ENCODE results near the gene PAGE1. TPM values are rescaled to one million over a fixed set of nuclear protein-coding genes. Genes with fewer than 3 reads are reported as not detected.
"Not testable (repeated sequence)": the region's sequence is repeated elsewhere in the genome, so short reads cannot be mapped to it uniquely, and the experiment has no call there.

Gene PAGE1, protein sequence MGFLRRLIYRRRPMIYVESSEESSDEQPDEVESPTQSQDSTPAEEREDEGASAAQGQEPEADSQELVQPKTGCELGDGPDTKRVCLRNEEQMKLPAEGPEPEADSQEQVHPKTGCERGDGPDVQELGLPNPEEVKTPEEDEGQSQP
- total RNA-seq (not detected), polyA plus RNA-seq (not detected)
- long read RNA-seq, donor 1, result 0 reads
- long read RNA-seq, donor 2, result 0 reads
- long read RNA-seq, donor 3, result 0 reads
- long read RNA-seq, donor 4, result 0 reads
- long read RNA-seq, donor 5, result 0 reads
- long read RNA-seq, donor 6, result 0 reads
- long read RNA-seq, donor 7, result 0 reads
- long read RNA-seq, donor 8, result 0 reads
- long read RNA-seq, donor 9, result 0 reads
- long read RNA-seq, donor 10, result 0 reads

DNA sequence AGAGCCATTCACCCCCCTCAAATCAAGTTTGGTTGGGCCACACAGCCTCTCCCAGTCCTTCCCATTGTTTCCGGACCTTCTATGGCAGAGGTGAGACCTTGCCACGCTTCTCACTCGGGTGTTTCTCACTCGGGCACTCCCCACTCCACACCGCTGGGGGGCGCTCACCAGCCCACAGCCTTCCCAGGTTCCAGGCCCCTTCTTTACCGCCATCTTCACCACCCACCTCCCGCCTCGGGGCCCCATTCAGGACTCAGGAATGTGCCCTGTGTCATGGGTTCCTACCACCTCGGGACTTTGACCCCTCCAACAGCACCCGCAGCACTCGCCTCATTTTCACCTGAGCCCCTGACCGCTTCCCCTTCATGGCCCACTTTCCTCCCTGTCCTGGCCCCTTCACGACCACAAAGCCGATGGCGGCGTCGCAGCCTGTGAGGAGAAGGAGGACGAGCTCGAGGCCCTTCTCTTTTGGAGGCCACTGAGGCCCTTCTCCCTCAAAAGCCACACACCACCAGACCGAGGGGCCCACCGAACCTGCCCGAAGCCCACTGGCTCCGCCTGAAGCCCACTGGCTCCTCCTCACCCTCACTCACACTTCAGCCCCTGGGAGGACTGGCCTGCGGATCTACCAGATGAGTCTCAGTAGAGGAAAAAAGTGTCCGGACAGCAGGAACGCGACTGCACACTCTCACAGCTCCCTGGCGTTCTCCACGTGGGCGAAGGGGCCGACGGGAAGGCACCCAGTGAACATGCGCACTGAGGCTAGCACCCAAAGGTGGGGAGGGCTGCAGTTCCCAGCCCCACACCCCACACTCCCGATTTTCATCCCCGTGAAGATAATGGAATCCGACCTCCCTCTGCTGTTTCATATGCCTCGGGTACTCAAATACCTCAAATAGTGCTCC is at the start of gene PAGE1:
TSS of gene PAGE1 (minus strand) at position 709 of the 905 bp plus-strand sequence. CDS start 1,214 bp downstream, outside the sequence.
- H3K4me1 ChIP-seq, result no peaks in the 10 kb centered on the region
- TF ChIP-seq EP300 (IDR thresholded peaks at IDR 0.05) (no peak), POLR2AphosphoS5 (IDR thresholded peaks at IDR 0.05) (no peak), POLR2A (IDR thresholded peaks at IDR 0.05) (no peak)
- TF ChIP-seq, protein P1, sequence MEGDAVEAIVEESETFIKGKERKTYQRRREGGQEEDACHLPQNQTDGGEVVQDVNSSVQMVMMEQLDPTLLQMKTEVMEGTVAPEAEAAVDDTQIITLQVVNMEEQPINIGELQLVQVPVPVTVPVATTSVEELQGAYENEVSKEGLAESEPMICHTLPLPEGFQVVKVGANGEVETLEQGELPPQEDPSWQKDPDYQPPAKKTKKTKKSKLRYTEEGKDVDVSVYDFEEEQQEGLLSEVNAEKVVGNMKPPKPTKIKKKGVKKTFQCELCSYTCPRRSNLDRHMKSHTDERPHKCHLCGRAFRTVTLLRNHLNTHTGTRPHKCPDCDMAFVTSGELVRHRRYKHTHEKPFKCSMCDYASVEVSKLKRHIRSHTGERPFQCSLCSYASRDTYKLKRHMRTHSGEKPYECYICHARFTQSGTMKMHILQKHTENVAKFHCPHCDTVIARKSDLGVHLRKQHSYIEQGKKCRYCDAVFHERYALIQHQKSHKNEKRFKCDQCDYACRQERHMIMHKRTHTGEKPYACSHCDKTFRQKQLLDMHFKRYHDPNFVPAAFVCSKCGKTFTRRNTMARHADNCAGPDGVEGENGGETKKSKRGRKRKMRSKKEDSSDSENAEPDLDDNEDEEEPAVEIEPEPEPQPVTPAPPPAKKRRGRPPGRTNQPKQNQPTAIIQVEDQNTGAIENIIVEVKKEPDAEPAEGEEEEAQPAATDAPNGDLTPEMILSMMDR (IDR thresholded peaks at IDR 0.05), result no peak
- H3K36me3 ChIP-seq, result no peaks in the 10 kb centered on the region
- 86 to 94% (median 90%) methylated on average over 19 to 38 of the region's 38 CpGs for WGBS, 5 donors
- peaks cover 0 to 22% (median 5%) of the 10 kb centered on the region in 4 donors for H3K9me3 ChIP-seq
- intact Hi-C loops (cut with DNase I; ENCODE audit: low total_unique reads), result no loop called here
- H3K27ac ChIP-seq, result no peak within 1 kb of the TSS
- no peak for DNase-seq
- H3K4me3 ChIP-seq, result no peak within 1 kb of the TSS
- H3K27me3 ChIP-seq, result peaks cover 0 to 6% (median 0%) of the 10 kb centered on the region in 3 donors

DNA sequence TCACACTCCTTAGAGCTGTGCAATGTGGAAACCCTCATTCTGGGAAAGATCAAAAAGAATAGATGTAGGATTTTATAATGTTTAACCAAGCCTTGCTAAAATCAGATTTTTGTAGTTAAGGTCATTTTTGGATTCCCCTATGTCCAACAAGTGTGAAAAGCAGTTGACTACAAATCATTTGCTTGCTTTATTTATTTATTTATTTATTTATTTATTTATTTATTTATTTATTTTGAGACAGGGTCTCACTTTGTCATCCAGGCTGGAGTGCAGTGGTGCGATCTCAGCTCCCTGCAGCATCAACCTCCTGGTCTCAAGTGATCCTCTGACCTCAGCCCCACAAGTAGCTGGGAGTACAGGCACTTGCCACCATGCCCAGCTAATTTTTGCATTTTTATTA is 45.7 kb upstream of the PAGE1 start:
- intact Hi-C loops (cut with DNase I; ENCODE audit: low total_unique reads); DNase-seq; H3K27ac ChIP-seq; H3K4me1 ChIP-seq; H3K9me3 ChIP-seq; H3K36me3 ChIP-seq; H3K4me3 ChIP-seq: not testable (repeated sequence)
- H3K27me3 ChIP-seq, result peaks cover 0 to 13% (median 0%) of the 10 kb centered on the region in 3 donors
- WGBS, 5 donors, result 78 to 100% (median 94%) methylated on average over 1 of the region's 1 CpG; no CpG with 5 or more reads in 1 of the 5 donors

DNA sequence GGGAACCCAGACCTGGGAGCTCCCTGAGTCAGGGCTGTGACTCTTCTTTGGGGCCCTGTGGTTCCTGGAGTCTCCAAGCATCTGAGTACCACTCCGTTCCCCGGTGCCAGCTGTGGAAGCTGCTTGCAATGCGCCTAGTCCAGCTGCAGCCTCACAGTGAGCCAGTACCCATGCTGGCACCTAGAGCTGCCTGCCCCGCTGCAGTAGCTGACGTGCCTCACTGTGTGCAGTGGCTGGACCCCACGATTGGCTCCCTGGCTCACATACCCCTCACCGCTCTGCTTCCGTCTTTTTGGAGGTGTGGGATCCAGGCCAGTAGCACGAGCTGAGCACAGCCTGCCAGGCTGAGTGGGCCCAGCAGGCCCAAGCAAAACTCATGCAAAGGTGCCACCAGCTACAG is 32.1 kb upstream of the PAGE1 start:
- H3K27ac ChIP-seq, result no peak overlapping the region
- TF ChIP-seq POLR2A (IDR thresholded peaks at IDR 0.05) (no peak), POLR2AphosphoS5 (IDR thresholded peaks at IDR 0.05) (no peak), EP300 (IDR thresholded peaks at IDR 0.05) (no peak)
- TF ChIP-seq, protein P1 (IDR thresholded peaks at IDR 0.05), result no peak
- no peaks in the 10 kb centered on the region for H3K36me3 ChIP-seq
- H3K4me3 ChIP-seq, result no peak overlapping the region
- DNase-seq, result no peak
- H3K27me3 ChIP-seq, result peaks cover 0 to 17% (median 0%) of the 10 kb centered on the region in 3 donors
- no peaks in the 10 kb centered on the region for H3K9me3 ChIP-seq
- no peaks in the 10 kb centered on the region for H3K4me1 ChIP-seq
- intact Hi-C loops (cut with DNase I; ENCODE audit: low total_unique reads), result no loop called here
- 73 to 90% (median 76%) methylated on average over 3 to 9 of the region's 9 CpGs for WGBS, 5 donors

DNA sequence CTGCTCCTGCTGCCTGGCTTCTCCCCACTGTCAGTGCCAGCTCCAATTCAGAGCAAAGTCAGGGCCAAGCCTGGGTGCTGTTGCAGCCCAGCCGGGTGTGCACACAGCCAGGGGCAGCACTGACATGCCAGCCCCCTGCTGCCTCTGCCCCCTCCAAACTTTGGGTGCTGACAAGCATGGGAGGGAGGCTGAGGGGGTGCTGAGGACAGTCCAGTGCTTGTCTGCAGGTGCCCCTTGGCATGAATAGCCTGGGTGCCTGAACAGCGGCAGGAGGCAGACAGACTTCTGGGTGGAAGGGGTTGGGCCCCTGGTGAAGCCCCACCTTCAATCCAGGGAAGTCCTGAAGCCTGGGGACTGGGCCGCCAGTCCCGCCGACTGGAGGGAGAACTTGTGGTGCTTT is 31.2 kb upstream of the PAGE1 start:
- Histone ChIP-seq H3K36me3 (no peaks in the 10 kb centered on the region), H3K27ac (no peak overlapping the region), H3K9me3 (peaks cover 0 to under 1% (median 0%) of the 10 kb centered on the region in 4 donors), H3K4me3 (no peak overlapping the region), H3K4me1 (no peaks in the 10 kb centered on the region), H3K27me3 (peaks cover 0 to 17% (median 0%) of the 10 kb centered on the region in 3 donors)
- DNase-seq, result no peak
- TF ChIP-seq EP300 (IDR thresholded peaks at IDR 0.05) (no peak), POLR2AphosphoS5 (IDR thresholded peaks at IDR 0.05) (no peak), POLR2A (IDR thresholded peaks at IDR 0.05) (no peak)
- TF ChIP-seq, protein P1 (IDR thresholded peaks at IDR 0.05), result no peak
- 80 to 100% (median 96%) methylated on average over 1 to 5 of the region's 5 CpGs; no CpG with 5 or more reads in 1 of the 5 donors for WGBS, 5 donors
- intact Hi-C loops (cut with DNase I; ENCODE audit: low total_unique reads), result no loop called here
